Activated CD4-positive, alpha-beta memory T cell treated with anti-CD3 and anti-CD28 coated beads for 36 hours (primary cell): ENCODE results near the gene SLC35B2. TPM values are rescaled to one million over a fixed set of nuclear protein-coding genes. Genes with fewer than 3 reads are reported as not detected.
A peak's percentile ranks its signal among the peaks of the same experiment; 100 is the strongest.

Source experiments
- CTCF ChIA-PET: fragments of 350-600 bp; sonication (Branson Sonifier 250); formaldehyde crosslinking; loops from one replicate; lab custom pipeline; 2021; ENCODE audit warnings: antibody characterized with exemption, inconsistent platforms; lab: Charles Lee
- POLR2A ChIA-PET: fragments of 350-600 bp; sonication (Branson Sonifier 250); formaldehyde crosslinking; loops from one replicate; lab custom pipeline; 2021; ENCODE audit warnings: antibody characterized with exemption; lab: Charles Lee
- DNase-seq: peaks from one replicate; pipeline ENCODE4 v3.0.0-alpha.2; 2020
- H3K27ac Mint-ChIP-seq: one replicate; pipeline ENCODE4 v1.8.0; 2021; ENCODE audit warnings: mixed read lengths
- H3K27me3 Mint-ChIP-seq: one replicate; pipeline ENCODE4 v1.8.0; 2021; ENCODE audit warnings: mixed read lengths
- H3K36me3 Mint-ChIP-seq: one replicate; pipeline ENCODE4 v1.8.0; 2021; ENCODE audit warnings: mixed read lengths
- H3K4me1 Mint-ChIP-seq: one replicate; pipeline ENCODE4 v1.8.0; 2021; ENCODE audit warnings: low read depth, mixed read lengths
- H3K4me3 Mint-ChIP-seq: one replicate; pipeline ENCODE4 v1.8.0; 2021; ENCODE audit warnings: mild to moderate bottlenecking, mixed read lengths
- H3K9me3 Mint-ChIP-seq: one replicate; pipeline ENCODE4 v1.8.0; 2021; ENCODE audit warnings: mixed read lengths
- intact Hi-C: fragments of 100-400 bp; cut with micrococcal nuclease; formaldehyde crosslinking; loops from one replicate; pipeline ENCODE4 v1.15.1; 2023
- total RNA-seq, 2 experiments: library from RNA; stranded (reverse); gene quantifications; one replicate each; pipeline ENCODE4 v1.2.3, GENCODE V29; 2021

The SLC35B2 gene
- total RNA-seq, 2 experiments from 2014 or later, result 16.5 to 16.8 TPM

DNA sequence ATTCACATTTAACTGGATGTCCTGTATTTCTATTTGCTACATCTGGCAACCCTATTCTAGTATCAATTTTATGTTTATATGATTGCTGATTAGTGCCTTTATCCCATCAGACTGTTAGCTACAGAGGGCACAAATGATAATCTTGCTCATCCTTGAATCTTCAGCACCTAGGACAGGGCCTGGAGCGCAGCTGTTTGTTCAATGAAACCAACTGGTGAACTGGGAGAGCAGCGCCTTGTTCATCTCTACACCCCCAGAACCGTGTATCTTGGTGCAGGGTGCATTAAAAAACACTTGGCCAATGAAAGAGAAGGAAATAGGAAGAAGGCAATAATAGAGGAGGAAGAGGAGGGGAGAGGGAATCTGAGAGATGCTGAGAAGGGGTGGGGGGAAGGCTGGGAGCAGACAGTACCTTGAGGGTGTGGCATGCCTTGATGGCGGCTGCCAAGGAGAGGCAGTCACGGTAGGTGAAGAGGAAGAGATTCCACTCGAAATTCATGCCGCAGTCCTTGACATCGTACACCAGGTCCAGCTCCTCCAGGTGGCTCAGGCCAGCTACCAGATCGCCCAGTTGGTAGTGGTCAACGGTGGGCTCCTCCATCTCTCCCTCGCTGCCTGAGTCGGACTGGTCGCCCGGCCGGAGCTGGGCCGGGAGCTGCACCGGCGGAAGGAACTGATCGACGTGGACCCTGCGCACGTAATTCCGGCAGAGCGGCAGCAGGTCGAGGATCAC lies 28.4 kb upstream of the SLC35B2 start:
- Mint-ChIP-seq H3K4me1 (no peaks in the 10 kb centered on the region), H3K36me3 (no peaks in the 10 kb centered on the region), H3K4me3 (no peak overlapping the region), H3K27ac (no peak overlapping the region), H3K9me3 (no peaks in the 10 kb centered on the region), H3K27me3 (peaks cover 51% of the 10 kb centered on the region)
- intact Hi-C loops, result no loop called here
- POLR2A ChIA-PET, result no interaction called here
- CTCF ChIA-PET, result interaction anchor here (0.8 to 1.1 kb wide), 2 partner anchors 18 to 27 kb away, joined by 3 to 7 read pairs; partner anchors contain the start of gene AARS2
- DNase-seq, result no peak

DNA sequence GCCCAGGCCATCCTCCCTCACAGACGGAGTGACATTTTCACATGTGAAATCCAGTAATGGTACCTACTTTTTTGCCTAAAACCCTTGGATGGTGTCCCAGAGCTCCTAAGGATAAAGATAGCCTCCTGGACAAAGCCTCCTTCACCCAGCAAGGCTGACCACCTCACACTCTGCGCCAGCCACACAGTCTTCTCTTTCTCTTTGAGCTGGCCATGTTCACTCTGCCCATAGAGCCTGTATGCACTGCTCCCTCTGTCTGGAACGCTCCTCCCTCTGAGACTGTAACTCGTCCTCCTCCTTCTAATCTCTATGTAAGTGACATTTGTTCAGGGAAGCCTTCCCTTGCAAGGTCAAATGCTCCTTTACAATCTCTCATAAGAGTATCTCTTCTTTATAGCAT lies 27.5 kb upstream of the SLC35B2 start:
- Mint-ChIP-seq H3K4me3 (no peak overlapping the region), H3K4me1 (no peaks in the 10 kb centered on the region), H3K9me3 (no peaks in the 10 kb centered on the region), H3K27me3 (peaks cover 44% of the 10 kb centered on the region), H3K27ac (no peak overlapping the region), H3K36me3 (no peaks in the 10 kb centered on the region)
- ChIA-PET POLR2A (no interaction called here), CTCF (interaction anchor here (1.1 kb wide), 1 partner anchor 14 kb away, joined by 3 read pairs; the partner anchor contains the start of gene TMEM151B)
- intact Hi-C loops, result no loop called here
- no peak for DNase-seq

DNA sequence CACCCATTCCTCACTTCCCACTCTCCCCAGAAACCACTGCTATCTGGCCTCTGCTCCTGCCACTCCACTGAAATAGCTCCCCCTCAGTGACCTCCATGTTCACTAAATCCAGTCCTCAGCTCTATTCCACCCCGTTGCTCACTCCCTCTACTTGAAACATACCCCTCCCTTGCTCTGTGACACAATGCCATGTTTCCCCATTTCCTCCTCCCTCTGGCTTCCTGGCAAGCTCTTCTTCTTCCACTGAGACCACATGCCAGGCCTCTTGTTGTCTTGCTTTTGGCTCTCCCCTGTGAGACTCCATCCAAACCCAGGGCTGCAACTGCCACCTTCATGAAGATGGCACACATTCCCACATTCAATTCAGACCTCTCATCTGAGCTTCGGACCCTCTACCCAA lies 26.8 kb upstream of the SLC35B2 start:
- Mint-ChIP-seq H3K27me3 (peaks cover 41% of the 10 kb centered on the region), H3K9me3 (no peaks in the 10 kb centered on the region), H3K4me1 (no peaks in the 10 kb centered on the region), H3K27ac (no peak overlapping the region), H3K36me3 (no peaks in the 10 kb centered on the region), H3K4me3 (no peak overlapping the region)
- DNase-seq, result no peak
- intact Hi-C loops, result no loop called here
- CTCF ChIA-PET, result interaction anchor here (0.7 to 1.6 kb wide), 3 partner anchors 14 to 29 kb away, joined by 3 to 6 read pairs (median 4); partner anchors contain the start of genes AARS2 and TMEM151B
- POLR2A ChIA-PET, result no interaction called here

DNA sequence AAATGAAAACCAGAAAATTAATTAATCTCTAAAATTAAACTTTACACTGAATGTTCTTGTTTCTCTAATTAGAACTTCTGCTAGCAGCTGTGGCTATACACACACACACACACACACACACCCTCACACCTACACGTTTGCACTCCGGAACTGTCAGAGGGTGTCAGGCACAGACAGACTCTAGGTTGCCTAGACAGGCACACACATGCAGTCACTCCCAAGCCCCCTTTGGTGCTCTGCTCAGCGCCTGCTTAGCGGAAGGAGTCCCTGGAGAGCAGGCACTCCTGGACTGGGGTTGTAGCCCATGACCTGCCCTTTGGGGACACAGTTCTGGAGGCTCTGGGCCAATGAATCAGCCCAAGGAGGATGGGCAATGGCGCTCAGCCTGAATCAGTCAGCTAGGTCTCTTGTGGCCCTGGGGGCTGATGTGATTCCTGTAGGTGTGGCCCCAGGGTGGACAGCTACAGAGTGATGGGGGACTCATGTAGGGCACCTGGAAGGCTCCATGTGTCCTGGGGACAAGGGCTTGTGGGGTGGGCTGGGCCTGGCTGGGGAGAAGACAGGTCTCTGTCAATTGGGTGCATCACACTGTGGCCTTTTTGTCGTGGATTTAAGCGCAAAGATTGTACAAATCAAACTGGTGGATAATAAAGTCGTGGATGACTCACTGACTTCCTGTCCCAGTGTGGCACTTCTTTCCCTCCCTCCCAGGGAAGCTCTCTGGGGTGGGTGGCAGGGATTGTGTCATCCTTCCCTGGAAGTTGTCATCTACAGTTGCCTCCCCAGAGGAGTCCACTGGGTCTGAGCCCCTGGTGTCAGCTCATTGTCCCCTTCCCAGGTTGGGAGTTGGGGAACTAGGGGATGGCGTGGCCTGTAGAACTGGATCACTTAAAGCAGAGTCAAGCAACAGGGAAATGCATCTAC lies 21.7 kb upstream of the SLC35B2 start:
- intact Hi-C loops, result no loop called here
- Mint-ChIP-seq H3K9me3 (no peaks in the 10 kb centered on the region), H3K4me1 (peaks cover 2% of the 10 kb centered on the region), H3K36me3 (no peaks in the 10 kb centered on the region), H3K27ac (no peak overlapping the region), H3K4me3 (no peak overlapping the region), H3K27me3 (peaks cover 33% of the 10 kb centered on the region)
- ChIA-PET POLR2A (interaction anchor here (0.6 kb wide), 1 partner anchor 14 kb away, joined by 3 read pairs; no protein-coding TSS in a partner anchor), CTCF (interaction anchor here (0.7 to 2.9 kb wide), 2 partner anchors 12 to 67 kb away, joined by 3 to 10 read pairs; no protein-coding TSS in a partner anchor)
- no peak for DNase-seq

DNA sequence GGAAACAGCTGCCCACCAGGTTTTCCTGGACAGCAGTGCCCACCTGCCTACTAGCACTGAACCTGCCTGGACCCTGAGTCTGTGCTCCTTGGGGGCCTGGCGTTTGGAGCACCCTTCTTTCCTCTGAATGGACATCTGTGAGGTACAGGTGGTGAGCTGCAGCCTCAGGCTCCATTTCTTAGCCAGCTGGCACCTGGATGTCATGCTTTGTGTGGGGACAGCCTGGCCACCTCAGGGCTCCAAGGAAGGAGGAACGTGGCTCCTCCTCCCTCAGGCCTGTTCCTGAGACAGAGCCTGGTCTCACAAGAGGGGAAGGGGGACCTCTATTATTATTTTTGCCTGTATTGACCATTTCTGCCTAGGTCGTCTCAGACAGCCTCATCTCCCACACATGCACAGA lies 21.0 kb upstream of the SLC35B2 start:
- ChIA-PET POLR2A (interaction anchor here (0.6 kb wide), 1 partner anchor 15 kb away, joined by 3 read pairs; no protein-coding TSS in a partner anchor), CTCF (interaction anchor here (0.7 to 2.9 kb wide), 3 partner anchors 11 to 68 kb away, joined by 3 to 10 read pairs (median 7); no protein-coding TSS in a partner anchor)
- H3K9me3 Mint-ChIP-seq, result no peaks in the 10 kb centered on the region
- no peaks in the 10 kb centered on the region for H3K36me3 Mint-ChIP-seq
- peaks cover 2% of the 10 kb centered on the region for H3K4me1 Mint-ChIP-seq
- no peak overlapping the region for H3K4me3 Mint-ChIP-seq
- H3K27ac Mint-ChIP-seq, result no peak overlapping the region
- H3K27me3 Mint-ChIP-seq, result peaks cover 36% of the 10 kb centered on the region
- intact Hi-C loops, result no loop called here
- no peak for DNase-seq

DNA sequence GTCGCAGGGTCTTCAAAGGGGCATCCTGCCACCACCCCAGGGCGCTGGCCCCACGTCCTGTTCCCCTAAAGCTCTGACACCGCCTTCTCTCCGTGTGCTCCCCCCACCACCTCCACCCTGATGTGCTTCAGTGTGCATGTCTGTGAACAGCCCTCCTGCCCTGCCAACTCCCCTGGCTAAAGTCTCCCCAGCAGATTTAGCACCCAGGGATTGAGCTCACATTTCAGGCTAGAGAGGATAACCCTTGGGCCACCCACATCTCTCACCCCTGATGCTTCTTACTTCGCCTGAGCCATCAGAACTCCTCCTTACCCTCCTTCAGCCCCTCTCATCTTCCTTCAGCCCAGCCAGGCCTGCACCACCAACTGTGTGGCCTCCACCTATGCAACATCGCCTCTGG lies 20.4 kb upstream of the SLC35B2 start:
- peaks cover 2% of the 10 kb centered on the region for H3K4me1 Mint-ChIP-seq
- POLR2A ChIA-PET, result no interaction called here
- no peak for DNase-seq
- CTCF ChIA-PET, result interaction anchor here (1.0 to 3.2 kb wide), 4 partner anchors 10 to 61 kb away, joined by 3 to 15 read pairs (median 8); no protein-coding TSS in a partner anchor
- H3K27me3 Mint-ChIP-seq, result peaks cover 41% of the 10 kb centered on the region
- H3K9me3 Mint-ChIP-seq, result no peaks in the 10 kb centered on the region
- no peaks in the 10 kb centered on the region for H3K36me3 Mint-ChIP-seq
- H3K4me3 Mint-ChIP-seq, result peak overlapping the region; percentile 3
- intact Hi-C loops, result no loop called here
- no peak overlapping the region for H3K27ac Mint-ChIP-seq

DNA sequence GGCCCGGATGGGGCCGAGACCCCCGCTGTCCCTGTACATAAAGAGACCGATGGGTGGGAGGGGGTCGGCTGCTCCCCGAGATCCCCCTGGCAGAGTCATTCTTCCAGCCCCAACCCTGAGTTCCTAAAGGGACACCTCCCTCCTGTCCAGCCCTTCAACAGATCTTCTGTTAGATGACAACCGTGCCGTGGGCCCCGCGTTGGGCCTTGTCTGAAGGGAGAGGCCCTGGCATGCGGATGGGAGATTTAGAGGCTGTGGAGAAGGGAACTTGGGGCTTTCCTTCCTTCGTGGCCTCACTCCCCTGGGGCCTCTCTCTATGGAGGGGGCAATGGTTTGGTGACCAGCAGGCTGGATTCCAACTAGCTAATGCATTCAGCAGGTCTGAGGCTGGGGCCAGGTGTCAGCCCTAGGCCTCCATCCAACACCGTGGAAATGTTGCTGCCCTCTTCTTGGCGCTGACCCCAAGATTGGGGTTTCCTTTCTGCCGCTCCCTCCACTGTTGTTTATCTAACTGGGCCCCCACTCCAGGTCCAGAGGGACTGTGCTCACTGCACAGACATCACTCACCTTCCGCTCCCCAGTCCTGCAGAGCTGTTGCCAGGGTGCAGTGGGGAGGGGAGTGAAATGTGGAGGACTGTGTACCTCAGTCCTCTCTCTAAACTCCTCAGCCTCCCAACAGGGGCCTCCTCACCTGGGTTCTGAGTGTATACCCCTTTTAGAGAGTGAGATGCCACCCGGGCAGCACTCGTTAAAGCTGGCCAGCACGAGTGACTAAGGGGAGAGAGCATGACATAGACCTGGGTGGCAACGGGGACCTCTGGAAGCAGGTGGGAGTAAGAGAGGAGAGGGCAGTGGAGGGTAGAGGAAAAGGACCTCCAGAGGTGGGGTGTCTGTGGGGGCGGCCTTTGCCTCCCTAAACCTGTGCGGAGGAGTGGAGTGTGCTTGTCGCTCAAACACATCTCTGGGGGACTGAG lies 19.6 kb upstream of the SLC35B2 start:
- POLR2A ChIA-PET, result no interaction called here
- intact Hi-C loops, result no loop called here
- Mint-ChIP-seq H3K9me3 (no peaks in the 10 kb centered on the region), H3K4me1 (peaks cover 2% of the 10 kb centered on the region), H3K4me3 (no peak overlapping the region), H3K27ac (no peak overlapping the region), H3K36me3 (no peaks in the 10 kb centered on the region), H3K27me3 (peaks cover 46% of the 10 kb centered on the region)
- CTCF ChIA-PET, result interaction anchor here (1.0 to 3.2 kb wide), 5 partner anchors 10 to 62 kb away, joined by 3 to 15 read pairs (median 7); no protein-coding TSS in a partner anchor
- no peak for DNase-seq

DNA sequence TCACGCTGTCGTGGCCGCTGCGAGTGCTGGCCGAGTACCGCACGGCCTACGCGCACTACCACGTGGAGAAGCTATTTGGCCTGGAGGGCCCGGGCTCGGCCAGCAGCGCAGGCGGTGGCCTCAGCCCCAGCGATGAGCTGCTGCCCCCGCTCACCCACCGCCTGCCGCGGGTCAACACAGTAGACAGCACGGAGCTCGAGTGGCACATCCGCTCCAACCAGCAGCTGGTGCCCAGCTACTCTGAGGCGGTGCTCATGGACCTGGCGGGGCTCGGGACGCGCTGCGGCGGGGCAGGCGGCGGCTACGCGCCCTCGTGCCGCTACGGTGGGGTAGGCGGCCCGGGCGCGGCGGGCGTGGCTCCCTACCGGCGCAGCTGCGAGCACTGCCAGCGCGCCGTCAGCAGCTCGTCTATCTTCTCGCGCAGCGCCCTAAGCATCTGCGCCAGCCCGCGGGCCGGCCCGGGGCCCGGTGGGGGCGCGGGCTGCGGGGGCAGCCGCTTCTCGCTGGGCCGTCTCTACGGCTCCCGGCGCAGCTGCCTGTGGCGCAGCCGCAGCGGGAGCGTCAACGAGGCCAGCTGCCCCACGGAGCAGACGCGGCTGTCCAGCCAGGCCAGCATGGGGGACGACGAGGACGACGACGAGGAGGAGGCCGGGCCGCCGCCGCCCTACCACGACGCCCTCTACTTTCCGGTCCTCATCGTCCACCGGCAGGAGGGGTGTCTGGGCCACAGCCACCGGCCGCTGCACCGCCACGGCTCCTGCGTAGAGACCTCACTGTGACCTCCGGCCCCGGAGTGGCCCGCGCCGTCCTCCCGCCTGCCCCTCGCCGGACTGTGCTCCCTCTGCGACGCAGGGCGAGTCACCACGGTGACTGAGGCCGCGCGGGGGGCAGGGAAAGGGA lies 18.7 kb upstream of the SLC35B2 start:
- DNase-seq, result peak; percentile 37
- ChIA-PET POLR2A (no interaction called here), CTCF (interaction anchor here (0.6 to 3.2 kb wide), 4 partner anchors 12 to 63 kb away, joined by 3 to 15 read pairs (median 3); no protein-coding TSS in a partner anchor)
- Mint-ChIP-seq H3K27me3 (peaks cover 54% of the 10 kb centered on the region), H3K36me3 (no peaks in the 10 kb centered on the region), H3K4me3 (no peak overlapping the region), H3K27ac (no peak overlapping the region), H3K9me3 (no peaks in the 10 kb centered on the region), H3K4me1 (peaks cover 3% of the 10 kb centered on the region)
- intact Hi-C loops, result no loop called here

DNA sequence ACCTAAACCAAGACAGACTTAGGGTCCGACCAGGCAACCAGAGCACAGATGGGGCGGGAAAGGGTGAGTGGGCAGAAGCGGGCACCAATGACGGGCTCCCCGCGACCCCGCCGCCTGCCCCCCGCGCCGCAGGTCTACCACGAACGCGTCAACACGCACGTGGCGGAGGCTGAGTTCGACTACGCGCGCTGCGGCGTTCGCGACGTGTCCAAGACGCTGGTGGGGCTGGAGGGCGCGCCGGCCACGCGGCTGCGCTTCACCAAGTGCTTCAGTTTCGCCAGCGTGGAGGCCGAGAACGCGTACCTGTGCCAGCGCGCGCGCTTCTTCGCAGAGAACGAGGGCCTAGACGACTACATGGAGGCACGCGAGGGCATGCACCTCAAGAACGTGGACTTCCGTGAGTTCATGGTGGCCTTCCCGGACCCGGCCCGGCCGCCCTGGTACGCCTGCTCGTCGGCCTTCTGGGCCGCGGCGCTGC lies 18.0 kb upstream of the SLC35B2 start:
- peaks cover 4% of the 10 kb centered on the region for H3K4me1 Mint-ChIP-seq
- H3K27ac Mint-ChIP-seq, result no peak overlapping the region
- POLR2A ChIA-PET, result no interaction called here
- intact Hi-C loops, result no loop called here
- no peak overlapping the region for H3K4me3 Mint-ChIP-seq
- DNase-seq, result no peak
- H3K27me3 Mint-ChIP-seq, result peaks cover 55% of the 10 kb centered on the region
- H3K36me3 Mint-ChIP-seq, result no peaks in the 10 kb centered on the region
- no peaks in the 10 kb centered on the region for H3K9me3 Mint-ChIP-seq
- CTCF ChIA-PET, result interaction anchor here (0.6 to 3.2 kb wide), 4 partner anchors 13 to 64 kb away, joined by 3 to 15 read pairs (median 3); no protein-coding TSS in a partner anchor

DNA sequence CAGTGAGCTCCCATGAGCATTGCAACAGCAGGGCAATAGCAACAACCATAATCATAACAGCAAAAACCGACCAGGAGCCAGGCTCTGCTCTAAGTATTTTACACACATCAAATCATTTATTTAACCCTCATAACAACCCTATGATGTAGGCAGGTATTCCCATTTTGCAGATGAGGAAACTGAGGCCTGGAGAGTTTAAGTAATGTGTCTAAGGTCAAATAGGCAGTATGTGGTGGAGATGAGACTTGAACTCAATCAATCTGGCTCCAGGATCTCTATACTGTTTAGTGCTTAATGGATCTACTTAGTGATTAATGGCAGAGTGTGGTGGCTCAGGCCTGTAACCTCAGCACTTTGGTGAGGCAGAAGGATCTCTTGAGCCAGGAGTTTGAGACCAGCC lies 16.3 kb upstream of the SLC35B2 start:
- Mint-ChIP-seq H3K27me3 (peaks cover 63% of the 10 kb centered on the region), H3K4me1 (peaks cover 19% of the 10 kb centered on the region), H3K36me3 (no peaks in the 10 kb centered on the region), H3K4me3 (no peak overlapping the region), H3K27ac (no peak overlapping the region), H3K9me3 (no peaks in the 10 kb centered on the region)
- ChIA-PET CTCF (interaction anchor here (1.2 kb wide), 1 partner anchor 39 kb away, joined by 3 read pairs; the partner anchor contains the start of gene AARS2), POLR2A (no interaction called here)
- intact Hi-C loops, result no loop called here
- no peak for DNase-seq
